Stimulated activated CD8-positive, alpha-beta memory T cell treated with anti-CD3 and anti-CD28 coated beads, Interleukin-4, amount 100 ng/mL, for 24 hours (primary cell): Measurements from ENCODE around the gene ARAP1.

Experiments used
- DNase-seq: peaks from one replicate; pipeline ENCODE4 v3.0.0-alpha.2; 2020; ENCODE audit warnings: low read depth

ARAP1 gene

DNA sequence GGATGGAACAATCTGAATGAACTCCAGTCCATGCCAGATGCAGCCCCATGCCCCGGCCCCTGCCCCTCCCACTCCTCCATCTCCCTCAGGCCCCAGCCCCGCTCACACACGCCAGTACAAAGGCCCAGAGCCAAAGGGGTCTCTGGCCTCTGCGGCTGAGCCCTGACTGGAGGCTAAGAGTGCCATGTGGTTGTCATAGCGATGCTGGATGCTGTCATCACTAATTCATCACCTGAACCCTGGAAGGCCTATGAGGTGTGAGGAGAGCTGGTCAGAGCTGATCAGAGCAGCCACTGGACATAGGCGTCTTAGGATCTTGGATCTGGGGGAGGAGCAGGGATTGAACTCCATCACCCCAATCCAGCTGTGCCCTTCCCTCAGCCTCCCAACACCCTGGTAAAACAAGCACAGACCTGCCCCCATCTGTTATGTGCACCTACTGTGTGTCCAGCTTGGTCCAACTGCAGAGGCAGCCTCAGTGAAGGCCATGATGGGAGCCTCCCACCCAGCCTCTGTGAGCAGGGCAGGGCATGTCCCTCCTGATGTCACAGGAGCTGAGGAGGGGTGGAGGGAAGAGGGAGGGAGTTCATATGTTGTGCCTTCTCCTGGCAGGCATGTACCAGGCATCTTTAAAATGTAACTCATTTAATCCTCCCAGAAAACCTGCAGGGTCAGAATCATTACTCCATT lies 94.7 kb downstream of the ARAP1 start:
- DNase-seq, result no peak

DNA sequence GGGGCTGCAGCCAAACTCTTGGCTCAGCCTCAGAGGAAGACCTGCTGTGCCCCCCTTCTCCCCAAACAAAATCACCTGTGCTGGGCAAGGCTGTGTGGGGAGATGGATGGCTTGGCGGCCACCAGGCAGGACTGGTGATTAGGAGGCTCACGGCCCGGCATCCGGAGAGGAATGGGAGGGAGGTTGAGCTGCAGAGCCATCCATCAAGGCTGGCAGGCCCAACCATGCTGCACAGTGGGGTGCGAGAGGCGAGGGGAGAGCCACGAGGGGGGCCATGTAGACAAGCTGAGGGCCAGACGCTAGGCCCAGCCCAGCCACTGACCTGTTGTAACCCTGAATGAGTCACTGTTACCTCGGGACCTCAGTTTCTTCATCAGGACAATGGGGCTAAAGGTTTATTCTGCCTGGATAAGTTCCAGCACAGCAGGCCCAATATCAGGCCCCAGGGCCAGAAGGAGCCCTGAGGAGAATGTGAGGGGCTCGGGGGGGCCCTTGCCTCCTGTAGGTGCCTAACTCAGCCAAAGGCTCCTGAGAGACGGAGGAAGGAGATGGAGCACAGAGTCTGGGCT lies 96.2 kb downstream of the ARAP1 start:
- no peak for DNase-seq

DNA sequence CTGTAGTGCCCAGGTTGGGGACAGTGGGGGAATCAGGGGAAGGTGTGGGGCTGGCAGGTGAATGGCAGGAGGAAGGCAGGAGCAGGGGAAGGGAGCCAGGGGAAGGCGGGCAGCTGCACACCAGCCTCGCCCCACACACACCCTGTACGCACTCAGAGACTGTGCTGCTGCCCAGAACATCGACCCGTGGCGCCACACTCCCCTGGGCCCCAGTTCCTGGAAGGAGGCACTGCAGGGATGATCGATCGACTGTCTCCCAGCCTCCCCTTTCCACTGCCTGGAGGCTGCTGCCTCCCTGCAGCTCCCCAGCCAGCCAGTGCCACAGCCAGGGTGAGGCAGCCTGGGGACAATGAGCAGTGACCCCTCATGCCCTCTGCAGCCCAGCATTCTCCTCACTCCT lies 97.2 kb downstream of the ARAP1 start:
- no peak for DNase-seq

- DNase-seq, result no peak
Observed at GRCh38 chr11:72653649-72654048, 98.6 kb downstream of the ARAP1 start.

GRCh38 chr11:72652873-72653630 lies 99.2 kb downstream of the ARAP1 start:
- DNase-seq, result no peak

DNA sequence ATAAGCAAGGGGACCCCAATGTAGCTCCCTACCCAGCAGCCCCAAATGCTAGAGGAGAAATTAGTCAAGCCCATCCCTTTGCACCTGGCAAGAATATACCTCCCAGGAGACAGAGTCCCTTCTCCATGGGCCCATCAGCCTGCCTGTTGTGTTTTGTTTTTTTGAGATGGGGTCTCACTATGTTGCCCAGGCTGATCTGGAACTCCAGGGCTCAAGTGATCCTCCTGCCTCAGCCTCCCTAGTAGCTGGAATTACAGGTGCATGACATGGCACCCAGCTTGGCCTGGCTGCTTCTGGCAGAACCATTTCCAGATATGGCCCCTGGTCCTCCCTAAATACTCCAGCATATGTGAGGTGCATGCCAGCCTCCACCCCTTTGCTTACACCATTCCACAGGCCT lies 100.1 kb downstream of the ARAP1 start:
- DNase-seq, result no peak

DNA sequence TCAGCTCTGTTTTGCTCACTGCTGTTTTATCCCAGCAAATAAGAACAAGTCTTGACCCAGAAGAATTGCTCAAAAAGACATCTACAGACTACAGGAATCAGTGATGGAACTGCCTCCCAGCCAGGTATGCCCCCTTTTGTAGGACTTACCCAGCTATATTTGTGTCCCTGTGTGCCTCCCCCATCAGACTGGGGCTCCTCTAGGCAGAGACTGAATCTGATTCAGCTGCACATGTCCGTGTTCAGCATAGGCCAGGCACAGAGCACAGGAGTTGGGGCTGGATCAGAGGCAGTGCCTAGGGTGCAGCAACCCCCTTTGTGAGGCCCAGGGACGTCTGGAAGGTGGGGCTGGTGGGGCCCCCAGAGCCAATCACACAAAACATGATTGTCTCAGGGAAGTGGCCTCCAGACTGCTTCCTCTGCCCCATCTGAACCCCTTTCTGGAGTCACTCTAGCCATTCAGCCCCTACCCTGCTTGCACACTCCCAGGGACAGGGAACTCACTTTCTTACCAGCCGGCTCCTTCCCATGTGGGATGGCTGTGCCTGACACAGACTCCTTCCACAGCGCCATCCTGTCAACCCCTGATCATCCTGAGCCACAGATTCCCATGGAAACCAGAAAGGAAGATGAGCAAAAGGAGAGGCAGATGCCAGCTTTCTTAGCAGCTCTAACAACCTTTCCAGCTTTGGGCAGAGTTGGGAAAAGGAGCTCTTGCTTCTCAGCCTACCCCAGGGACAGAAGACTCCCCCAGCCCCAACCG lies 102.8 kb downstream of the ARAP1 start:
- no peak for DNase-seq

- no peak for DNase-seq
Observed at GRCh38 chr11:72648384-72649136, 103.6 kb downstream of the ARAP1 start.

DNA sequence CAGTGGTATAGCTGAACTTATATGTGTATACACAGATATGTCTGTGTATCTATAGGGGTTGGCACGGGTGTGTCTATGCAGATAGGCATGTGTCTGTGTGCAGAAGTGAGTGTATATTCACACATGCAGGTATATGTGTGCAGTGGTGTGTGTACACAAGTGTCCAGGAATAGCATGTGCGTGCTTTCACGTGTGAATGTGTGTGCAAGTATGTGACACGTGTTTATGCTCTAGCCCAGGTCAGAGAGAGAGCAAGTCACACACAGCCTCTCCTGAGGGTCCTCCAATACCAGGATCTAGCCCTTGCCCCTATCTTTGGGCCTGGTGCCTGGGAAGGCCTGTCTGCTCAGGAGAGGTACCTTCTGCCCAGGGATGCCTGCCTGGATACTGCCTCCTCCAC lies 104.3 kb downstream of the ARAP1 start:
- DNase-seq, result no peak

- DNase-seq, result no peak
Observed at GRCh38 chr11:72646472-72646871, 105.7 kb downstream of the ARAP1 start.

GRCh38 chr11:72646024-72646423 lies 106.2 kb downstream of the ARAP1 start:
- no peak for DNase-seq

DNA sequence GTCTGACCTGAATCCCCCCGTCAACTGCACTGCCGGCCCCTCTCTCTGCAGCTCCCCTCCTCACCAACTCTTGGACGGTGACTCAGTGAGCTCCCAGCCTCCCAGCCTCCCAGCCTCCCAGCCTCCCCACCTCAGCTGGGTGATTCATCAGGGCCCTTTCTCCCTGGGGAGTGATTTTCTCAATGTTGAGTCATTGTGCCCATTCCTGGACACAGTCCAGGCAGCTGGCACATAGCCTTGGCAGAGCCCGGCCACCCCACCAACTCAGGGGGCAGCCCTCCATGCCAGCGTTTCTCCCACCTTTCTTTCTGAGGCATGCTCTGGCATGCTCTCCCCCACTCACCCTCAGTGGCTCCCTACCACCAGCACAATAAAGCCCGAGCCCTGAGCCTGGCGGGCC lies 108.7 kb downstream of the ARAP1 start:
- no peak for DNase-seq

GRCh38 chr11:72642884-72643522 lies 109.2 kb downstream of the ARAP1 start:
- DNase-seq, result peak; percentile 51

GRCh38 chr11:72642043-72642883 lies 109.9 kb downstream of the ARAP1 start:
- DNase-seq, result no peak

- no peak for DNase-seq
Observed at GRCh38 chr11:72641522-72642042, 110.6 kb downstream of the ARAP1 start.

DNA sequence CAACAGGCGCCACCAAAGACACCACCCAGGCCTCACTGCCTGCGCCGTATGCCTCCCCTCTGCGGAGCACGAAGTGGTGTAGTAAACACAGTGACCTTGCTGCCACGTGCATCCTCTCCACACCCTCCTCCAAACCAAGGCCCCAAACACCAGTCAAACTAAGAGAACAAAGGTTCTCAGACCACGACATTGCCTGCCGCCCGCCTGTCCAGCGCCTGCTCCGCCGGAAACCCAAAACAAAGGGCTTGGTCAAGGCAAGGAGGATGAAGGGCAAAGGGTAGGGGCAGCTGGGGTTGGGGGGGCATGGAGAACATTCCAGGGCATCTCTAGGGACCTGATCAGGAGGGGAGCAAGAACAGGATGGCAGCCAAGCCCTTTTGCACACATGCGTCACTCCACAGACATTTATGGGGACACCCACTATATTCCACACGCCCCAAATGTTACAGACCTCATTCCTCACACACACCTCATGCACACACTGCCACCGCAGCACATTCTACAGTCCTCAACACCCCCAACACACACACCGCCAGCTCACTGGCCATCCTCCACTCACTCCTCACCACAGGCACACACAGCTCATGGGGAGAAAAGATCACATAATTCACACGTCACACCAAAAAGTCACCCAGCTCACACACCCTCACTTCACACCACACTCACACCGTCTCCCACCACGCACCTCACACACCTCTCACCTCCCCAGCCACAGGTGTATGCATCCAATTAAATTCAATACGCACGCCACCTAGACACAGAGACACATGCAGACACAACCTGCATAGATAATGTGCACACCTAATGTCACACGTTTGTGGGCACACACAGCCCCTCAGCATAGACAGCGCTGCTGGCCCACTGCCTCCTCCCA lies 112.5 kb downstream of the ARAP1 start:
- no peak for DNase-seq

DNA sequence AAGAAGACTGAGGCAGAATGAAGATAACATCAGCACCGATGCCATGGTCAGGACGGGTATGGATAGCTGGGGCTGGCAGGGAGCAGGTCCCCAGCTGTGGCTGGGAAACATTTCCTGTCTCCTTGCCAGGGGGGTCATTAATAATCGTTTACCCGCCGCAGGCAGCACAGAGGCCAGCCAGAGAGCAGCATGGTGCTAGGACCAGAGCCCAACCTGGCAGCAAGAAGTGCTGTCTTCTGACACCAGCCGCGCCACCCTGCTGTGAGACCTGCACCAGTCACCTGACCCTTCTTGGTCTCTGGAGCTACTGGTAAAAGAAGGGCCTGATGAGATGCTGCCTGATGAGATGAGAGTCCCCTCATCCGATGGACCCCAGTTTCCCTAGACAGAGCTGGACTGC lies 114.3 kb downstream of the ARAP1 start:
- DNase-seq, result no peak

- no peak for DNase-seq
Observed at GRCh38 chr11:72637198-72637597, 115.0 kb downstream of the ARAP1 start.

DNA sequence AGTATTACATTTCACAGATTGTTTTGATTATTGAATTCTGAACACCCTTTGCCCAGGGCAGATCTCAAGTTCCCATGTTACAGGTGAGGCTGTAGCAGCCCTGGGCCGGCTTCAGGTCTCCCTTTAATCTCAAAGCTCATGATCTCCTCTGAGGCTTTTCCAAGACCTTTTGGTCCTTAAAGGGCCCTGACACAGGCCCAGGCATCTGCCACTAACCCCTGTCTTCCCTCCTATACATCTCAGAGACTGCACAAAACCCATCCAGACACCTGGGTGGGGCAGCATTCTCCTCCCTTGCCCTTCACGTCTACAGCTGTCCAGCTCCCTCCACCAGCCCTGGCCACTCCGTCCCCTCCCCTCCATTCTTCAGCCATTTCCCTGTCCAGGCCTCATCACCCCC lies 115.8 kb downstream of the ARAP1 start:
- DNase-seq, result no peak
